Astrocyte (in vitro differentiated cells and primary cell): ENCODE data around the gene NTRK1. TPM values are rescaled to one million over a fixed set of nuclear protein-coding genes. Genes with fewer than 3 reads are reported as not detected.
A peak's percentile ranks its signal among the peaks of the same experiment; 100 is the strongest.

Experiments
- DNase-seq: peaks from one replicate; pipeline ENCODE4 v3.0.0-alpha.2; 2010; ENCODE audit warnings: low read depth
- FAIRE-seq: peaks from 2 replicates; lab custom pipeline; 2011; peaks lifted over from hg19 to GRCh38; lab: Jason Lieb, UNC
- H2AFZ ChIP-seq: 2 replicates; pipeline ENCODE4 v1.6.0; 2012; ENCODE audit warnings: low read depth, low read length, inconsistent platforms
- H3K27ac ChIP-seq: 2 replicates; pipeline ENCODE4 v1.5.1; 2011; ENCODE audit warnings: low read depth, low read length, inconsistent platforms
- H3K27me3 ChIP-seq: 2 replicates; pipeline ENCODE4 v1.6.0; 2011; ENCODE audit warnings: low read length, inconsistent platforms; ENCODE audit not compliant: insufficient read depth
- H3K36me3 ChIP-seq: 2 replicates; pipeline ENCODE4 v1.5.1; 2011; ENCODE audit warnings: low read length, inconsistent platforms; ENCODE audit not compliant: insufficient read depth
- H3K4me1 ChIP-seq: 2 replicates; pipeline ENCODE4 v1.5.1; 2011; ENCODE audit warnings: low read length, inconsistent platforms; ENCODE audit not compliant: insufficient read depth
- H3K4me2 ChIP-seq: 2 replicates; pipeline ENCODE4 v1.6.0; 2012; ENCODE audit warnings: low read length, inconsistent platforms
- H3K4me3 ChIP-seq: 2 replicates; pipeline ENCODE4 v1.5.1; 2011; ENCODE audit warnings: low read depth, mild to moderate bottlenecking, low read length, inconsistent platforms; ENCODE audit not compliant: insufficient read depth
- H3K79me2 ChIP-seq: 2 replicates; pipeline ENCODE4 v1.6.0; 2012; ENCODE audit warnings: mild to moderate bottlenecking, low read length, inconsistent platforms; ENCODE audit not compliant: insufficient read depth
- H3K9ac ChIP-seq: 2 replicates; pipeline ENCODE4 v1.6.0; 2012; ENCODE audit warnings: mild to moderate bottlenecking, low read length, inconsistent platforms
- H3K9me3 ChIP-seq: 2 replicates; pipeline ENCODE4 v1.5.1; 2012; ENCODE audit warnings: low read depth, mild to moderate bottlenecking, low read length, inconsistent platforms; ENCODE audit not compliant: insufficient read depth
- H4K20me1 ChIP-seq: 2 replicates; pipeline ENCODE4 v1.6.0; 2012; ENCODE audit warnings: low read length, inconsistent platforms; ENCODE audit not compliant: insufficient read depth
- H3K27ac Mint-ChIP-seq: one replicate; pipeline ENCODE4 v1.8.0; 2021; ENCODE audit warnings: mild to moderate bottlenecking, mixed read lengths; ENCODE audit not compliant: unreplicated experiment
- H3K27me3 Mint-ChIP-seq: one replicate; pipeline ENCODE4 v1.8.0; 2021; ENCODE audit warnings: low read depth, mixed read lengths; ENCODE audit not compliant: unreplicated experiment
- H3K36me3 Mint-ChIP-seq: one replicate; pipeline ENCODE4 v1.8.0; 2021; ENCODE audit warnings: low read depth, mixed read lengths; ENCODE audit not compliant: unreplicated experiment
- H3K4me1 Mint-ChIP-seq: one replicate; pipeline ENCODE4 v1.8.0; 2021; ENCODE audit warnings: low read depth, mixed read lengths; ENCODE audit not compliant: unreplicated experiment
- H3K4me3 Mint-ChIP-seq: one replicate; pipeline ENCODE4 v1.8.0; 2021; ENCODE audit warnings: mild to moderate bottlenecking, moderate library complexity, mixed read lengths; ENCODE audit not compliant: unreplicated experiment
- H3K9me3 Mint-ChIP-seq: one replicate; pipeline ENCODE4 v1.8.0; 2021; ENCODE audit warnings: mild to moderate bottlenecking, mixed read lengths; ENCODE audit not compliant: unreplicated experiment
- EZH2 ChIP-seq: IDR thresholded peaks from 2 replicates; pipeline ENCODE4 v1.6.1; 2012; ENCODE audit warnings: mild to moderate bottlenecking, low read length, inconsistent platforms; ENCODE audit not compliant: insufficient read depth
- total RNA-seq: library from RNA; stranded (reverse); gene quantifications from 2 replicates; pipeline ENCODE4 v1.2.1, GENCODE V29; 2021
- TF ChIP-seq, protein P1 (sequence below): IDR thresholded peaks from 2 replicates; pipeline ENCODE4 v1.5.1; 2011; ENCODE audit warnings: low read depth, mild to moderate bottlenecking, inconsistent platforms, low read length, moderate library complexity; ENCODE audit not compliant: insufficient read depth

Gene NTRK1
- total RNA-seq, 1 donor from 2014 or later, result 0.27 TPM

DNA sequence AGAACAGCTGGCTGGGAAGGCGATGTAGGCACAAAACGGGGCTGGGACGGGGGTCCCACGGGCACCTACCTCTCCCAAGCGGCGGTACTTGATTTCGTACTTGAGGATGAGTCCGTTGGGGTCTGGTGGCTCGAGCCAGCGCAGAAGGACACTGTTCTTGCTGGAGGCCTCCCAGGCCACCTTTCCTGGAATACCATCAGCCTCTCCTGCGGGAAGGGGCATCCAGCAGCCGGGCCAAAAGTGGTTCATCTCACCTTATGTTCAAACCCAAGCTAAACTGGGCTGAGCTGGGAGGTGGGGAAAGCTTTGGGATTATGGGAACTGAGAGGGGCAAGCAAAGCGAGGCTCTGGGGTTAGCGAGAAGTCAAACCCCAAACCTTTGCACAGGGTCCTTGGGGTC, 16.0 kb upstream of the NTRK1 start:
- peak; percentile 50 for TF ChIP-seq EZH2
- TF ChIP-seq, protein P1, sequence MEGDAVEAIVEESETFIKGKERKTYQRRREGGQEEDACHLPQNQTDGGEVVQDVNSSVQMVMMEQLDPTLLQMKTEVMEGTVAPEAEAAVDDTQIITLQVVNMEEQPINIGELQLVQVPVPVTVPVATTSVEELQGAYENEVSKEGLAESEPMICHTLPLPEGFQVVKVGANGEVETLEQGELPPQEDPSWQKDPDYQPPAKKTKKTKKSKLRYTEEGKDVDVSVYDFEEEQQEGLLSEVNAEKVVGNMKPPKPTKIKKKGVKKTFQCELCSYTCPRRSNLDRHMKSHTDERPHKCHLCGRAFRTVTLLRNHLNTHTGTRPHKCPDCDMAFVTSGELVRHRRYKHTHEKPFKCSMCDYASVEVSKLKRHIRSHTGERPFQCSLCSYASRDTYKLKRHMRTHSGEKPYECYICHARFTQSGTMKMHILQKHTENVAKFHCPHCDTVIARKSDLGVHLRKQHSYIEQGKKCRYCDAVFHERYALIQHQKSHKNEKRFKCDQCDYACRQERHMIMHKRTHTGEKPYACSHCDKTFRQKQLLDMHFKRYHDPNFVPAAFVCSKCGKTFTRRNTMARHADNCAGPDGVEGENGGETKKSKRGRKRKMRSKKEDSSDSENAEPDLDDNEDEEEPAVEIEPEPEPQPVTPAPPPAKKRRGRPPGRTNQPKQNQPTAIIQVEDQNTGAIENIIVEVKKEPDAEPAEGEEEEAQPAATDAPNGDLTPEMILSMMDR, result no peak
- peaks cover 4% of the 10 kb centered on the region for H3K4me1 Mint-ChIP-seq
- FAIRE-seq (no peak), DNase-seq (no peak)
- no peaks in the 10 kb centered on the region for H3K9me3 ChIP-seq
- peaks cover 94% of the 10 kb centered on the region for H3K27me3 Mint-ChIP-seq
- no peak overlapping the region for H3K27ac Mint-ChIP-seq
- no peak overlapping the region for H3K4me3 Mint-ChIP-seq
- no peaks in the 10 kb centered on the region for H3K4me1 ChIP-seq
- H3K79me2 ChIP-seq, result no peaks in the 10 kb centered on the region
- peaks cover 20% of the 10 kb centered on the region for H3K9me3 Mint-ChIP-seq
- no peaks in the 10 kb centered on the region for H3K36me3 ChIP-seq
- H3K4me3 ChIP-seq, result no peak overlapping the region
- peak overlapping the region; percentile 41 for H3K4me2 ChIP-seq
- H4K20me1 ChIP-seq, result no peaks in the 10 kb centered on the region
- H3K27me3 ChIP-seq, result peaks cover 70% of the 10 kb centered on the region
- no peak overlapping the region for H3K9ac ChIP-seq
- no peak overlapping the region for H3K27ac ChIP-seq
- no peak overlapping the region for H2AFZ ChIP-seq
- peaks cover 4% of the 10 kb centered on the region for H3K36me3 Mint-ChIP-seq

DNA sequence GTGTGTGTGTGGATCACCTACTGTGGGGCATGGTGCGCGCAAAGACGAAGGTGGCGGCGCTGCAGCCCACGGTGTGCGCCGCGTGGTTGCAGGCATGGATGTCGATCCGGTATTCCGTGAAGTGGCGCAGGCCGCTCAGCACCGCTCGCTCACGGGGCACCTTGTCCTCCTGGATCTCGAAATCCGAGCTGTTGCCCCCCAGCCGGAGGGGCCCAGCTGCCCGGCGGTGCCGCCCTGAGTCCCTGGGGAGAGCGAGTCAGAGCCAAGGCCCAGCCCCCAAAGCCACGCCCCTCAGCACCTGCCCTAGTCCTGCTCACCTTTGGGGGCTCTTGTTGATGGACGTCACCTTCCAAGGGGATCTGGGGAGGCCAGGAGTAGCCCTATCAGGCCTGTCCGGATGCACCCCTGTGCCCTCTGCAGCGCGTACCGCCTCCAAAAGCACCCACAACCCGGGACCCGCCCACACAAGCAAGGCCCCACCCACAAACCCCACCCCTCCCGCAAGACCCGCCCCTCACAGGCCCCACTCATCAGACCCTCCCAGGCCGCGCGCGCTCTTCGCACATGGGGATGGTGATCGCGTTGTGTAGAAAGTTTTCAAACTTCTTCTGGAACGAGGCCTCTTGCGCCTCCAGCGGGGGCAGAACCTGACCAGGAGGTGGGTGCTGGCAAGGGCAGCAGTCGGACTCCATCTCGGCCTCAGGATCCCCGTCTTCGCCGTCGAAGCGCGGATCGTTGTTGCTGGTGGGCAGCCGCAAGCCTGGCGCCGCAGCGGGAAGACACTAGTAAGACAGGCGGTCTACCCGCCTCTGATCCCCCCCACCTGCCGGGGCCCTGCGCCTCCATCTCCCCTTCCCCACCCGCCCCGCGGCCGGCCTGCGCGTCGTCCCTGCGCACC, 15.4 kb upstream of the NTRK1 start:
- Histone ChIP-seq H3K9ac (no peak overlapping the region), H2AFZ (no peak overlapping the region), H3K27me3 (peaks cover 71% of the 10 kb centered on the region), H3K27ac (no peak overlapping the region), H3K9me3 (no peaks in the 10 kb centered on the region), H3K4me1 (no peaks in the 10 kb centered on the region), H4K20me1 (no peaks in the 10 kb centered on the region), H3K79me2 (no peaks in the 10 kb centered on the region), H3K4me2 (peak overlapping the region; percentile 41), H3K4me3 (no peak overlapping the region), H3K36me3 (no peaks in the 10 kb centered on the region)
- Mint-ChIP-seq H3K27me3 (peaks cover 95% of the 10 kb centered on the region), H3K36me3 (peaks cover 4% of the 10 kb centered on the region), H3K27ac (no peak overlapping the region), H3K4me1 (peaks cover 4% of the 10 kb centered on the region), H3K9me3 (peaks cover 20% of the 10 kb centered on the region), H3K4me3 (no peak overlapping the region)
- DNase-seq (no peak), FAIRE-seq (no peak)
- TF ChIP-seq, protein P1, result no peak
- TF ChIP-seq EZH2, result no peak
